Lung (tissue), 12 donors: ENCODE measurements around the gene CACNA1A. TPM values are rescaled to one million over a fixed set of nuclear protein-coding genes. Genes with fewer than 3 reads are reported as not detected.

ENCODE experiments used
- ATAC-seq: fragments of 200-7000 bp; cut with Tn5 transposase; one replicate; pipeline ENCODE4 v1.9.1; 2020; ENCODE audit warnings: moderate number of reproducible peaks; ENCODE audit not compliant: insufficient read depth, low FRiP score
- DNase-seq, 3 donors: peaks; one replicate each; pipeline ENCODE4 v3.0.0-alpha.2; 2013 to 2017
- H3K27ac ChIP-seq, 2 donors: one replicate each; pipeline ENCODE4 v1.5.1; 2013; ENCODE audit warnings: mild to moderate bottlenecking in 2 of 2, moderate library complexity in 2 of 2, control low read depth in 1 of 2, inconsistent platforms in 1 of 2, low read depth in 1 of 2, low read length in 1 of 2
- H3K27me3 ChIP-seq, 3 donors: one replicate each; pipeline ENCODE4 v1.5.1; 2013; ENCODE audit warnings: low read length in 2 of 3; ENCODE audit not compliant: control insufficient read depth in 3 of 3, insufficient read depth in 3 of 3
- H3K36me3 ChIP-seq, 4 donors: one replicate each; pipeline ENCODE4 v1.5.1; 2013; ENCODE audit warnings: low read length in 4 of 4, mild to moderate bottlenecking in 1 of 4, moderate library complexity in 1 of 4; ENCODE audit not compliant: control insufficient read depth in 4 of 4, insufficient read depth in 4 of 4
- H3K4me1 ChIP-seq, 5 donors: one replicate each; pipeline ENCODE4 v1.5.1; 2013; ENCODE audit warnings: low read length in 5 of 5, mild to moderate bottlenecking in 2 of 5, moderate library complexity in 1 of 5; ENCODE audit not compliant: control insufficient read depth in 5 of 5, insufficient read depth in 5 of 5
- H3K4me3 ChIP-seq: one replicate; pipeline ENCODE4 v1.5.1; 2013; ENCODE audit warnings: mild to moderate bottlenecking, control low read depth, moderate library complexity
- H3K9ac ChIP-seq, 2 donors: one replicate each; pipeline ENCODE4 v1.5.1; 2013; ENCODE audit warnings: low read length in 2 of 2, control low read depth in 1 of 2; ENCODE audit not compliant: insufficient read depth in 1 of 2
- H3K9me3 ChIP-seq, 4 donors: one replicate each; pipeline ENCODE4 v1.5.1; 2013; ENCODE audit warnings: low read length in 3 of 4, mild to moderate bottlenecking in 1 of 4, moderate library complexity in 1 of 4; ENCODE audit not compliant: control insufficient read depth in 4 of 4, insufficient read depth in 3 of 4
- CTCF ChIP-seq: IDR thresholded peaks from 2 replicates; pipeline ENCODE4 v1.5.1; 2012; ENCODE audit warnings: mild to moderate bottlenecking; ENCODE audit errors: control extremely low read depth, extremely low read depth
- WGBS, 2 donors: extraction: QIAGEN DNeasy Blood & Tissue Kit; methylation state at CpG; one replicate each; pipeline ENCODE4 v1.1.7; 2013; 5-methylcytosine and 5-hydroxymethylcytosine counted together
- polyA plus RNA-seq, 2 donors: library from polyadenylated mRNA; stranded (reverse); fragments of 200-250 nt; gene quantifications; one replicate each; pipeline ENCODE4 v1.2.1, GENCODE V29; 2013
- total RNA-seq, 2 donors: library from RNA; depleted of rRNA in 1 of 2; stranded (reverse); fragments of >200 nt in 1 of 2; gene quantifications; one replicate each; pipeline ENCODE4 v1.2.1, GENCODE V29; 2014 to 2021
- donor health status: control.
- donor health status: control.
- donor health status: Bipolar disorder and iron deficiency.
- donor health status: healthy.
- donor health status: DM: yes; HTN: yes; CAD: no.

Gene CACNA1A
- total and polyA plus RNA-seq, 4 donors = 0.27 to 1.00 (median 0.75) TPM

DNA sequence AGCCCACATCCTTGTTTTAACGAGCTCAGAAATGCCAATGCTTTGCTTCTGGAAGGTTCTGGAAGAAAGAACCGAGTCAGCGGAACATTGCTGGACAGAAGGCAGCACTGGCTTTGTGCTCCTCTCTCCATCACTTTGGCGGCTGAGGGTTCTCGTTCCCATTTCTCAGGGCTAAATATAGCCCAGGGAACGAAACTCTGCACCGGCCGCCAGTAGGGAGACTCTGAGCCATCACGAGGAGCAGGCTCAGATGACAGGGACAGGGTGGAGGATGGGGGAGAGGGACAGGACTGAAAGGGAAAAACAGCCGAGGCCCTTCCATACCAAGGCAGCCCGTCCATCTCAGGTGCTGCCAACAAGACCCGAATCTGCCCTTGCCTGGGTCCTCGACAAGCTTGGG, 166.4 kb downstream of the CACNA1A start:
- 68 to 74% methylated on average over 13 of the region's 13 CpGs for WGBS, 2 donors
- ATAC-seq = no peak

GRCh38 chr19:13337181-13337580, 169.1 kb downstream of the CACNA1A start:
- H3K9ac ChIP-seq = no peak overlapping the region
- no peaks in the 10 kb centered on the region for H3K4me1 ChIP-seq
- no peaks in the 10 kb centered on the region for H3K36me3 ChIP-seq
- peaks cover 0 to 14% (median under 1%) of the 10 kb centered on the region in 4 donors for H3K9me3 ChIP-seq
- no peak overlapping the region for H3K27ac ChIP-seq
- DNase-seq (no peak), ATAC-seq (no peak)
- 60 to 65% methylated on average over 3 of the region's 3 CpGs for WGBS, 2 donors
- no peaks in the 10 kb centered on the region for H3K27me3 ChIP-seq
- no peak for TF ChIP-seq CTCF
- no peak overlapping the region for H3K4me3 ChIP-seq

More for the DNA sequence above, 166.4 kb downstream of the CACNA1A start:
- Histone ChIP-seq H3K27ac (no peak overlapping the region), H3K27me3 (no peaks in the 10 kb centered on the region), H3K9me3 (peaks cover 0 to 14% (median 3%) of the 10 kb centered on the region in 4 donors), H3K4me1 (no peaks in the 10 kb centered on the region), H3K4me3 (no peak overlapping the region), H3K9ac (no peak overlapping the region), H3K36me3 (no peaks in the 10 kb centered on the region)
- TF ChIP-seq CTCF = no peak
- no peak for DNase-seq

GRCh38 chr19:13334801-13335481, 171.3 kb downstream of the CACNA1A start:
- ATAC-seq = no peak
- no peak overlapping the region for H3K27ac ChIP-seq
- H3K36me3 ChIP-seq = no peaks in the 10 kb centered on the region
- H3K9ac ChIP-seq = no peak overlapping the region
- no peak overlapping the region for H3K4me3 ChIP-seq
- no peaks in the 10 kb centered on the region for H3K27me3 ChIP-seq
- H3K9me3 ChIP-seq = peaks cover 0 to 12% (median under 1%) of the 10 kb centered on the region in 4 donors
- 77 to 82% methylated on average over 7 of the region's 7 CpGs for WGBS, 2 donors
- no peak for DNase-seq
- TF ChIP-seq CTCF = no peak
- H3K4me1 ChIP-seq = no peaks in the 10 kb centered on the region
